Measurements from ENCODE around the gene SMG6.

DNA sequence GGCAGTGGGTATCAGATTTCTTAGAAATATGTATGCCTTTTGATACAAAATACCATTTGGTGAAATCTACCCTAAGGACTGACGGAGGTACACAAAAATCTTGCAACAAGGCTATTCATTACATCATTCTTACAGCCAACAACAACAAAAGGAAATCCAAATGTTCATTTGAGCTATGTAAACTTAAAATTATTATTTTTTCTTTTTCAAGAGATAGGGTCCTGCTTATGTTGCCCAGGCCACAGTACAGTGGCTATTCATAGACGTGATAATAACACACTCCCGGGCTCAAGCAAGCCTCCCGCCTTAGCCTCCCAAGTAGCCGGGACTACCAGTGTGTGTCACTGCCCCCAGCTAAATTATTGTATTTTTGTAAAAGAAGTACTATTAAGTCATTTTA, 9.2 kb upstream of the SMG6 start:
- TF ChIP-seq, protein P1, sequence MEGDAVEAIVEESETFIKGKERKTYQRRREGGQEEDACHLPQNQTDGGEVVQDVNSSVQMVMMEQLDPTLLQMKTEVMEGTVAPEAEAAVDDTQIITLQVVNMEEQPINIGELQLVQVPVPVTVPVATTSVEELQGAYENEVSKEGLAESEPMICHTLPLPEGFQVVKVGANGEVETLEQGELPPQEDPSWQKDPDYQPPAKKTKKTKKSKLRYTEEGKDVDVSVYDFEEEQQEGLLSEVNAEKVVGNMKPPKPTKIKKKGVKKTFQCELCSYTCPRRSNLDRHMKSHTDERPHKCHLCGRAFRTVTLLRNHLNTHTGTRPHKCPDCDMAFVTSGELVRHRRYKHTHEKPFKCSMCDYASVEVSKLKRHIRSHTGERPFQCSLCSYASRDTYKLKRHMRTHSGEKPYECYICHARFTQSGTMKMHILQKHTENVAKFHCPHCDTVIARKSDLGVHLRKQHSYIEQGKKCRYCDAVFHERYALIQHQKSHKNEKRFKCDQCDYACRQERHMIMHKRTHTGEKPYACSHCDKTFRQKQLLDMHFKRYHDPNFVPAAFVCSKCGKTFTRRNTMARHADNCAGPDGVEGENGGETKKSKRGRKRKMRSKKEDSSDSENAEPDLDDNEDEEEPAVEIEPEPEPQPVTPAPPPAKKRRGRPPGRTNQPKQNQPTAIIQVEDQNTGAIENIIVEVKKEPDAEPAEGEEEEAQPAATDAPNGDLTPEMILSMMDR (IDR thresholded peaks at IDR 0.05), result no peak
- TF ChIP-seq POLR2A (IDR thresholded peaks at IDR 0.05), result no peak
